IMR-90 (cell line): Measurements from ENCODE around the gene PRDM10. TPM values are rescaled to one million over a fixed set of nuclear protein-coding genes. Genes with fewer than 3 reads are reported as not detected.

Experiments used
- ATAC-seq: fragments of 200-7000 bp; cut with Tn5 transposase; 2 replicates; pipeline ENCODE4 v1.9.1; 2020; ENCODE audit warnings: low read depth, mild to moderate bottlenecking, moderate library complexity
- BruUV-seq: library from RNA; stranded (reverse); fragments of 400-500 nt; replicated peaks from 2 replicates; lab custom pipeline; 2021; lab: Mats Ljungman, UMichigan
- CTCF ChIA-PET: fragments of 300-600 bp; formaldehyde crosslinking; extraction: SDS; loops from one replicate; lab custom pipeline; 2021; ENCODE audit warnings: antibody characterized with exemption; lab: Yijun Ruan, JAX
- POLR2A ChIA-PET: fragments of 300-600 bp; sonication (Branson Sonifier 250); formaldehyde crosslinking; loops from one replicate; lab custom pipeline; 2022; ENCODE audit warnings: antibody characterized with exemption; ENCODE audit not compliant: unreplicated experiment; lab: Charles Lee
- DNase-seq: peaks from one replicate; pipeline ENCODE4 v3.0.0; 2013
- H2AFZ ChIP-seq: replicated peaks from 2 replicates; pipeline ENCODE3; 2013; ENCODE audit warnings: low read length, mild to moderate bottlenecking; ENCODE audit not compliant: poor library complexity
- H2AK5ac ChIP-seq: 2 replicates; pipeline ENCODE4 v1.6.1; 2013; ENCODE audit warnings: low read depth, low read length, inconsistent platforms
- H2AK9ac ChIP-seq: replicated peaks from 2 replicates; pipeline ENCODE3; 2013; ENCODE audit warnings: mild to moderate bottlenecking, low read depth, low read length, moderate library complexity; ENCODE audit not compliant: poor library complexity
- H2BK120ac ChIP-seq: 2 replicates; pipeline ENCODE4 v1.6.1; 2013; ENCODE audit warnings: low read depth, low read length, inconsistent platforms
- H2BK15ac ChIP-seq: 3 replicates; pipeline ENCODE4 v1.6.1; 2013; ENCODE audit warnings: low read depth, low read length, inconsistent platforms
- H2BK20ac ChIP-seq: 2 replicates; pipeline ENCODE4 v1.6.1; 2013; ENCODE audit warnings: low read depth, mild to moderate bottlenecking, inconsistent platforms, low read length, moderate library complexity
- H2BK5ac ChIP-seq: 2 replicates; pipeline ENCODE4 v1.6.1; 2013; ENCODE audit warnings: mild to moderate bottlenecking, low read depth, low read length, inconsistent platforms; ENCODE audit not compliant: poor library complexity, severe bottlenecking
- H3K14ac ChIP-seq: replicated peaks from 2 replicates; pipeline ENCODE4 v1.6.1; 2013; ENCODE audit warnings: low read depth, low read length, inconsistent platforms
- H3K18ac ChIP-seq: 2 replicates; pipeline ENCODE4 v1.6.1; 2013; ENCODE audit warnings: low read depth, low read length, control low read depth
- H3K23ac ChIP-seq: 2 replicates; pipeline ENCODE4 v1.6.1; 2013; ENCODE audit warnings: low read depth, low read length, inconsistent platforms
- H3K27ac ChIP-seq: 2 replicates; pipeline ENCODE4 v1.5.1; 2013; ENCODE audit warnings: mild to moderate bottlenecking, control low read depth, low read length; ENCODE audit not compliant: insufficient read depth
- H3K27me3 ChIP-seq: 2 replicates; pipeline ENCODE4 v1.6.1; 2013; ENCODE audit warnings: low read length; ENCODE audit not compliant: control insufficient read depth, insufficient read depth
- H3K36me3 ChIP-seq: 2 replicates; pipeline ENCODE4 v1.6.1; 2013; ENCODE audit warnings: low read length, mixed read lengths; ENCODE audit not compliant: control insufficient read depth, insufficient read depth
- H3K4ac ChIP-seq: 2 replicates; pipeline ENCODE4 v1.6.1; 2013; ENCODE audit warnings: low read depth, low read length, inconsistent platforms
- H3K4me1 ChIP-seq: 2 replicates; pipeline ENCODE4 v1.6.1; 2013; ENCODE audit warnings: low read length, mixed read lengths; ENCODE audit not compliant: control insufficient read depth, insufficient read depth
- H3K4me2 ChIP-seq: 2 replicates; pipeline ENCODE4 v1.6.1; 2013; ENCODE audit warnings: low read depth, mild to moderate bottlenecking, control low read depth, low read length, moderate library complexity
- H3K4me3 ChIP-seq: 2 replicates; pipeline ENCODE4 v1.5.1; 2013; ENCODE audit warnings: low read depth, mild to moderate bottlenecking, control low read depth, low read length, moderate library complexity; ENCODE audit not compliant: insufficient read depth
- H3K56ac ChIP-seq: 2 replicates; pipeline ENCODE4 v1.6.1; 2013; ENCODE audit warnings: low read length, inconsistent platforms; ENCODE audit not compliant: insufficient read depth; ENCODE audit errors: extremely low read depth
- H3K79me1 ChIP-seq, 2 experiments: 2 replicates each; pipeline ENCODE4 v1.6.1; 2013; ENCODE audit warnings: low read length in 2 of 2, inconsistent platforms in 1 of 2, low read depth in 1 of 2
- H3K9ac ChIP-seq: 2 replicates; pipeline ENCODE4 v1.6.1; 2013; ENCODE audit warnings: low read depth, low read length, control low read depth
- H3K9me1 ChIP-seq: 2 replicates; pipeline ENCODE4 v1.6.1; 2013; ENCODE audit warnings: low read length, inconsistent platforms; ENCODE audit not compliant: insufficient read depth
- H3K9me3 ChIP-seq: 2 replicates; pipeline ENCODE4 v1.6.1; 2013; ENCODE audit warnings: low read length; ENCODE audit not compliant: control insufficient read depth, insufficient read depth
- H4K20me1 ChIP-seq: 2 replicates; pipeline ENCODE4 v1.6.1; 2013; ENCODE audit warnings: low read length, inconsistent platforms; ENCODE audit not compliant: insufficient read depth
- H4K5ac ChIP-seq: 2 replicates; pipeline ENCODE4 v1.6.1; 2013; ENCODE audit warnings: mild to moderate bottlenecking, low read depth, low read length, control low read depth
- H4K8ac ChIP-seq, 2 experiments: 2 replicates each; pipeline ENCODE4 v1.6.1; 2013; ENCODE audit warnings: low read depth in 2 of 2, low read length in 2 of 2, control low read depth in 1 of 2, inconsistent platforms in 1 of 2
- H4K91ac ChIP-seq: 2 replicates; pipeline ENCODE4 v1.6.1; 2013; ENCODE audit warnings: low read depth, low read length, inconsistent platforms; ENCODE audit not compliant: insufficient read depth
- RFX5 ChIP-seq: IDR thresholded peaks from 2 replicates; pipeline ENCODE4 v1.8.0; 2012; ENCODE audit warnings: low read depth, mild to moderate bottlenecking, low read length, moderate library complexity
- whole genome bisulfite sequencing, 2 experiments: methylation state at CpG; one replicate each; pipeline versions ENCODE4 v1.1.5 to v1.1.7; 2013; ENCODE audit warnings: missing lambda C conversion rate in 2 of 2; ENCODE audit not compliant: insufficient read length in 1 of 2; ENCODE audit errors: extremely low coverage in 2 of 2; 5-methylcytosine and 5-hydroxymethylcytosine counted together
- dilution Hi-C: fragments of 300-500 bp; cut with HindIII; formaldehyde crosslinking; loops from one replicate; pipeline ENCODE4 v1.14.3; 2018; ENCODE audit warnings: low sequenced_read_pairs; ENCODE audit not compliant: unreplicated experiment
- in situ Hi-C: fragments of 300-500 bp; cut with MboI; formaldehyde crosslinking; loops from 3 replicates; pipeline ENCODE4 v1.14.3; 2019; ENCODE audit warnings: low sequenced_read_pairs, inconsistent platforms, mixed read lengths
- intact Hi-C: fragments of 100-400 bp; cut with micrococcal nuclease; formaldehyde crosslinking; loops from 2 replicates; pipeline ENCODE4 v1.10.0; 2022
- polyA plus RNA-seq, 3 experiments: library from polyadenylated mRNA; depleted of rRNA; stranded (reverse); fragments of >200 nt; gene quantifications; 2 replicates each; pipeline ENCODE4 v1.2.3, GENCODE V29; 2012; ENCODE audit warnings: low replicate concordance in 1 of 3
- total RNA-seq: library from RNA; depleted of rRNA; stranded (reverse); fragments of >200 nt; gene quantifications from 2 replicates; pipeline ENCODE4 v1.2.3, GENCODE V29; 2012
- TF ChIP-seq, protein P1 (sequence below): fragments of 150-350 bp; IDR thresholded peaks from 2 replicates; pipeline ENCODE4 v1.6.1; 2016; ENCODE audit warnings: low read depth, mild to moderate bottlenecking, low read length, moderate library complexity, borderline replicate concordance
- TF ChIP-seq, protein P2 (sequence below): fragments of 150-350 bp; IDR thresholded peaks from 2 replicates; pipeline ENCODE4 v1.6.1; 2017; ENCODE audit warnings: mild to moderate bottlenecking, antibody characterized with exemption, low read length, low read depth

The PRDM10 gene
- total and polyA plus RNA-seq, 2 of the 4 experiments (the other 2 are of a cell fraction) = 3.1 to 6.5 TPM

DNA sequence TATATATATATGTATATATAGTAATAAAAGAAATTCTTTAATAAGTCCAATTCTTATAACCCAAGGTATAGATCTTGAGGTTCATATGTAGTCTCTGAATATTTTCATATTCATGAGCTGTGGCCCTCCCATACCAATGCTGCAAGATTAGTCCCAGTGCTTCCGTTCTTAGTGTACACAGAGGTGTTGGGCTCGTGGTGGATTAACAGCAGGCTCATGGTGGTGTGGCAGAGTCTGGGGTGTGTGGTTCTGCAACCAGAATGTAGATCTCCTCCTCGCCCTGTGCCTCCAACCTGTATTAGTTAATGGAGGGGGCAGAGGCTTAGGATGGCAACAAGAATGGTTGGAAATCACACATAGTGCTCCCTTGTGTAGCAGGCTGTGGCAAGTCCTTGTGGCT lies 16.8 kb downstream of the PRDM10 start:
- BruUV-seq = no TSS peak

More for the DNA sequence above, 16.8 kb downstream of the PRDM10 start:
- Histone ChIP-seq H2AK9ac (no peak overlapping the region), H2BK20ac (no peak overlapping the region), H4K91ac (no peak overlapping the region), H2BK15ac (no peak overlapping the region), H3K9ac (no peak overlapping the region), H2AK5ac (no peak overlapping the region), H3K23ac (no peak overlapping the region), H3K4me3 (no peak overlapping the region), H2BK120ac (no peak overlapping the region), H3K18ac (no peak overlapping the region), H2AFZ (no peak overlapping the region), H4K5ac (no peak overlapping the region), H4K20me1 (peaks cover 17% of the 10 kb centered on the region), H4K8ac (no peak overlapping the region), H3K36me3 (no peaks in the 10 kb centered on the region; the same call in 1 of the 2 replicates), H3K9me1 (no peaks in the 10 kb centered on the region), H3K4me1 (no peaks in the 10 kb centered on the region), H3K14ac (no peak overlapping the region), H3K27me3 (no peaks in the 10 kb centered on the region), H2BK5ac (no peak overlapping the region), H3K4ac (no peak overlapping the region), H3K4me2 (no peak overlapping the region), H3K56ac (no peak overlapping the region), H3K9me3 (no peaks in the 10 kb centered on the region), H3K79me1 (peaks cover 14 to 15% of the 10 kb centered on the region in 2 experiments; a peak in 3 of 4 replicates), H3K27ac (no peak overlapping the region)
- POLR2A ChIA-PET = no interaction called here
- CTCF ChIA-PET = no interaction called here
- TF ChIP-seq, protein P1, sequence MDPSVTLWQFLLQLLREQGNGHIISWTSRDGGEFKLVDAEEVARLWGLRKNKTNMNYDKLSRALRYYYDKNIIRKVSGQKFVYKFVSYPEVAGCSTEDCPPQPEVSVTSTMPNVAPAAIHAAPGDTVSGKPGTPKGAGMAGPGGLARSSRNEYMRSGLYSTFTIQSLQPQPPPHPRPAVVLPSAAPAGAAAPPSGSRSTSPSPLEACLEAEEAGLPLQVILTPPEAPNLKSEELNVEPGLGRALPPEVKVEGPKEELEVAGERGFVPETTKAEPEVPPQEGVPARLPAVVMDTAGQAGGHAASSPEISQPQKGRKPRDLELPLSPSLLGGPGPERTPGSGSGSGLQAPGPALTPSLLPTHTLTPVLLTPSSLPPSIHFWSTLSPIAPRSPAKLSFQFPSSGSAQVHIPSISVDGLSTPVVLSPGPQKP = no peak
- TF ChIP-seq RFX5 = no peak
- TF ChIP-seq, protein P2, sequence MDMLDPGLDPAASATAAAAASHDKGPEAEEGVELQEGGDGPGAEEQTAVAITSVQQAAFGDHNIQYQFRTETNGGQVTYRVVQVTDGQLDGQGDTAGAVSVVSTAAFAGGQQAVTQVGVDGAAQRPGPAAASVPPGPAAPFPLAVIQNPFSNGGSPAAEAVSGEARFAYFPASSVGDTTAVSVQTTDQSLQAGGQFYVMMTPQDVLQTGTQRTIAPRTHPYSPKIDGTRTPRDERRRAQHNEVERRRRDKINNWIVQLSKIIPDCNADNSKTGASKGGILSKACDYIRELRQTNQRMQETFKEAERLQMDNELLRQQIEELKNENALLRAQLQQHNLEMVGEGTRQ = no peak
- no peak for DNase-seq
- in situ Hi-C loops = no loop called here
- no CpG with 5 or more reads among the region's 3 CpGs for WGBS, 2 experiments
- no peak for ATAC-seq
- dilution Hi-C loops = no loop called here
- intact Hi-C loops = no loop called here
